HG03139 (cell line): ENCODE measurements around the gene CFAP70.
"Not testable (repeated sequence)": the region's sequence is repeated elsewhere in the genome, so short reads cannot be mapped to it uniquely, and the experiment has no call there.

Experiments
- ATAC-seq: cut with Tn5 transposase; IDR thresholded peaks from one replicate; pipeline ENCODE4 v1.9.1; 2021; ENCODE audit not compliant: unreplicated experiment

Gene CFAP70

DNA sequence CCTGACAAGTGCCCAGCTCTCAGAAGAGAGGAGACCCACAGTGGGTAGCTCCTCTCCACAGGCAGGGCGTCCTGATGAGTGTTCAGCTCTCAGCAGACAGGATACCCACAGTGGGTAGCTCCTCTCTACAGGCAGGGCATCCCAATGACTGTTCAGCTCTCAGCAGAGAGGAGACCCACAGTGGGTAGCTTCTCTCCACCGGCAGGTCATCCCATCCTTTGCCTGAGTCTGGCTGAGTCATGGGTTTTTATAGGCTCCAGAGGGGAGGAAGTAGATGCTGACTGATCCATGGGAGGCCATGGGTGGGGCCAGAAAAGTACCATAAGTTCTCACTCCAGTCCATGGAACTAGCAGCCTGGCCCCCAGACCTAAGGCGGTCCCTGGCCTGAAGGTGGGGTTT lies 18.5 kb downstream of the CFAP70 start:
- ATAC-seq, result no peak

DNA sequence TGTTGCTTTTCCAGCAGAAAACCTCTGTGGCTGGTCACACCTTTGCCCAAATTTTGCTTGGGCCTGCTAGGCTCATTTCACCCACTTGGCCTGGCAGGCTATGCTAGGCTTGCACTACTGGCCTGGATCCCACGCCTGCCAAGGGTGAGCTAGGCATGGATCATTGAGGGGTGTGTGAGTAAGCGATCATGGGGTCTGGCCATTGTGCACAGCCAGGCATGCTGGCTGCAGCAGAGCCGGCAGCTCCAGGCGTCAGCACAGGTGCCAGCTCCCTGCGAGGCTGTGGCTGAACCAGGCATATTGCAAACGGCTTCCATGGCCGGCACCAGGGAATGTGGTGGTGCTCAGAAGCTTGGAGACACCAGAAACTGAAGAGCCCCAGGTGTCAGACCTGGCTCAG lies 19.2 kb downstream of the CFAP70 start:
- ATAC-seq, result no peak

DNA sequence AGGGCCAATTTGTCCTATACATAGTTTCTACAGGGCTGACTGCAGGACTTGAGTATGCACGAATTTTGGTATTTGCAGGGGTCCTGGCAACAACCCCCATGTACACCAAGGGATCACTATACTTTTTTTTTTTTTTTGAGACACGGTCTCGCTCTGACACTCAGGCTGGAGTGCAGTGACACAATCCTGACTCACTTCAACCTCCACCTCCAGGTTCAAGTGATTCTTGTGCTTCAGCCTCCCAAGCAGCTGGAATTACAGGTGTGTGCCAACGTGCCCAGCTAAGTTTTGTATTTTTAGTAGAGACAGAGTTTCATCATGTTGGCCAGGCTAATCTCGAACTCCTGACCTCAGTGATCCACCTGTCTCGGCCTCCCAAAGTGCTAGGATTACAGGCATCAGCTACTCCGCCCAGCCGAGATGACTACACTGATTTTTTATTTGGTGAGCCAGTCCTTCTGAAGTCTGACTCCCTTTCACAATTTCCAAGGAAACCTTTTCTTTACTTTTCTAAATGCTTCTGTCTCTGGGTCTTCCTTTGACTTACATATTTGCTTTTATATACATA lies 19.8 kb downstream of the CFAP70 start:
- no peak for ATAC-seq

DNA sequence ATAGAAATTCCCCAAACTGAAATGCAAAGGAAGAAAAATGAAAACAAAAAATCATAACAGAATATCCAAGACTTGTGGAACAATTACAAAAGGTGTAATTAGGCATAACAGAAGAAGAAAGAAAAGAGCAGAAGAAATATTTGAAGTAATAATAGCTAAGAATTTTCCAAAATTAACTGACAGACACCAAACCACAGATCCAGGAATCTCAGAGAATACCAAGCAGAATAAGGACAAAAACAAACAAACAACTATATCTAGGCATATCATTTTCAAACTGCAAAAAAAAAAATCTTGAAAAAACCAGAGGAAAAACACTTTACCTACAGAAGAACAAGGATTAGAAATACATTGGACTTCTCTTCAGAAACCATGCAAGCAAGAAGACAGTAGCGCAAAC lies 25.5 kb downstream of the CFAP70 start:
- ATAC-seq, result no peak

DNA sequence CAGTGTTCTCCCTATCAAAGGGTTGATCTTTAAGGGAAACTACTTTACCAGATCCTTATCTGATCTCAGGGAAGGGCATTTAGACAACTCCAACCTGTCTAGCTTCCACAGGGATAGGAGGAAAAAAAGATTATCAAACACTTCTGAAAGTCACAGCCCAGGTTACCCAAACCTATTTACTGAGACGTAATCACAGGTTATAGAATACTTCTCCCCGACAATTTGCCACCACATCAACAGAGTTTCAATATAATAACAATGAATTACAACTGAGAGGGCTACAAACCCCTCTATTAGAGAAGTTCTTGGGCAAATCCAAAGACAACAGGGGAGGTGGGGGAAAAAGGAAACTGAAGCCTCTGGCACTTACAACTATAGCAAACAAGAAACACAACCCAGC lies 26.3 kb downstream of the CFAP70 start:
- no peak for ATAC-seq

DNA sequence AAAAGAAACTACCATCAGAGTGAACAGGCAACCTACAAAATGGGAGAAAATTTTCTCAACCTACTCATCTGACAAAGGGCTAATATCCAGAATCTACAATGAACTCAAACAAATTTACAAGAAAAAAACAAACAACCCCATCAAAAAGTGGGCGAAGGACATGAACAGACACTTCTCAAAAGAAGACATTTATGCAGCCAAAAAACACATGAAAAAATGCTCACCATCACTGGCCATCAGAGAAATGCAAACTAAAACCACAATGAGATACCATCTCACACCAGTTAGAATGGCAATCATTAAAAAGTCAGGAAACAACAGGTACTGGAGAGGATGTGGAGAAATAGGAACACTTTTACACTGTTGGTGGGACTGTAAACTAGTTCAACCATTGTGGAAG lies 30.1 kb downstream of the CFAP70 start:
- not testable (repeated sequence) for ATAC-seq

DNA sequence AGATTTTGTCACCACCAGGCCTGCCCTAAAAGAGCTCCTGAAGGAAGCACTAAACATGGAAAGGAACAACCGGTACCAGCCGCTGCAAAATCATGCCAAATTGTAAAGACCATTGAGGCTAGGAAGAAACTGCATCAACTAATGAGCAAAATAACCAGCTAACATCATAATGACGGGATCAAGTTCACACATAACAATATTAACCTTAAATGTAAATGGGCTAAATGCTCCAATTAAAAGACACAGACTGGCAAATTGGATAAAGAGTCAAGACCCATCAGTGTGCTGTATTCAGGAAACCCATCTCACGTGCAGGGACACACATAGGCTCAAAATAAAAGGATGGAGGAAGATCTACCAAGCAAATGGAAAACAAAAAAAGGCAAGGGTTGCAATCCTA lies 33.4 kb downstream of the CFAP70 start:
- not testable (repeated sequence) for ATAC-seq

DNA sequence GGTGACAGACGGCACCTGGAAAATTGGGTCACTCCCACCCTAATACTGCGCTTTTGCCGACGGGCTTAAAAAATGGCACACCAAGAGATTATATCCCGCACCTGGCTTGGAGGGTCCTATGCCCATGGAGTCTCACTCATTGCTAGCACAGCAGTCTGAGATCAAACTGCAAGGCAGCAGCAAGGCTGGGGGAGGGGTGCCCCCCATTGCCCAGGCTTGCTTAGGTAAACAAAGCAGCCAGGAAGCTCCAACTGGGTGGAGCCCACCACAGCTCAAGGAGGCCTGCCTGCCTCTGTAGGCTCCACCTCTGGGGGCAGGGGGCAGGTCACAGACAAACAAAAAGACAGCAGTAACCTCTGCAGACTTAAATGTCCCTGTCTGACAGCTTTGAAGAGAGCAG lies 35.1 kb downstream of the CFAP70 start:
- ATAC-seq, result not testable (repeated sequence)

DNA sequence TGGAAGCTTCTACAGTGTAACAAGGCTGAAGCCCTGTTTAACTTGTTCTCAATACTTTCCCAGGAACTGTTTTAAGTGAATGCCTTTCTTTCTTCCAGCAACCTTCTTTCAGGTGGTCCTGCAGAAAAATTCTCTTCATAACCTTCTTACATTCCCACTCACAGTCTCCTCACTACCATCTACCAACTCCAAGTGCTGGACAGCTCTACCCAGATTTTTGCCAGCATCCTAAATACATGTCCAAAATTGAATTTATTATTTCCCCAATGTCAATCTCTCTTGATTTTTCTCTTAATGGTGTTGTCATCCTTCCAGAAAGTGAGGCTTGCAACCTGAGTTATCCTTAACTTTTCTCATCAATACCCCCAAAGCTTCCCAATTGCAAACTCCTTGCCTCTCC lies 48.2 kb downstream of the CFAP70 start:
- ATAC-seq, result no peak

DNA sequence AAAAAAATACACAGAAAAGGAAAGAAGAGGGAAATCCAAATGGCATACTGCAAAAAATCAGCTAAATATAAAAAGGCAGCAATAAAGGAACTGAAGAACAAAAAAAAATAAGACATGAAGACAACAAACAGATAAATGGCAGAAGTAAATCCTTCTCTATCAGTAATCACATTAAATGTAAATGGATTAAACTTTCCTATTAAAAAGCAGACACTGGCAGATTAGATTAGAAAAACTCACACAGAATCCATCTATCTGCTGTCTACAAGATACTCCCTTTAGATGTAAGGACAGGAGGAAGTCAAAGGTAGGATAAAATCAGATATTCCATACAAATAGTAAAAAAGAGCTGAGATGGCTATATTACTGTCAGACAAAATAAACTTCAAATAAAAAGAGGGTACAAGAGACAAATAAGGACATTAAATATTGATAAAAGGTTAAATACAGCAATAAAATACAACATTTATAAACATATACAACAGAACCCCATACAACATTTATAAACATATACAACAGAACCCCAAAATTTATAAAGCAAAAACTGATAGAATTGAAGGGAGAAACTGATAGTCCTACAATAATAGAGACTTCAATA lies 51.4 kb downstream of the CFAP70 start:
- no peak for ATAC-seq

DNA sequence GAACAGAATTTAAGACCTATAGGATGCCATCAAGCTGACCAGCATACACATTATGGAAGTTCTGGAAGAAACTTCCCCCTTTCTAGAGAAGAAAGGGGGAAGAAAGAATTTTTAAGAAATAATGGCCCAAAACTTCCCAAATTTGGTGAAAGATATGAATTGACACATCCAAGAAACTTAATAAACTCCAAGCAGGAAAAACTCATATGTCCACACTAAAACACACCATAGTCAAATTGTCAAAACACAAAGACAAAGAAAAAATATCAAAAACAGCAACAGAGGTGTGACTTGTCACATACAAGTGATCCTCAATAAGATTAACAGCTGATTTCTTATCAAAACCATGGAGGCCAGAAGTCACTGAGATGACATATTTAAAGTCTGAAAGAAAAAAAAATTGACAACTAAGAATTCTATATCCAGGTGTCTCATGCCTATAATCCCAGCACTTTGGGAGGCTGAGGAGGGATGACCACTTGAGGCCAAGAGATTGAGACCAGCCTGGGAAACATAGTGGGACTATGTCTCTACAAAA lies 52.4 kb downstream of the CFAP70 start:
- ATAC-seq, result no peak

DNA sequence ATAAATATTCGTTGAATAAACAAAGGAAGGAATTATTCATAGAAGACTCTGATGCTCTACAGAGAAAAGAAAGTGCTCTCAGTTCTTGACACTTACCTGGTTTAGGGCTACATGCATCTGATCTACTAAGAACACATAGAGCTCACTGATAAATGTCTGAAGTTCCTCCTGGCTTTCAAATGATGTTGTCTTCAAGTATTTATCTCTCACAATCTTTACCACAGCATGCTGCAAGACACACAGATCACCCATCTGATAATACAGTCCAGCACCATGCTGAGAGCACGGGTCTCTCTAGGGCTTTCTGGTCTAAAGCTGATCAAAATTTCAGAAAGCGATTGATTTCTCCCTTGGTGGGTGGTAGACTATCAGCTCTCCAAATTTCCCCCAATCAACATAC lies 61.7 kb downstream of the CFAP70 start:
- ATAC-seq, result no peak

DNA sequence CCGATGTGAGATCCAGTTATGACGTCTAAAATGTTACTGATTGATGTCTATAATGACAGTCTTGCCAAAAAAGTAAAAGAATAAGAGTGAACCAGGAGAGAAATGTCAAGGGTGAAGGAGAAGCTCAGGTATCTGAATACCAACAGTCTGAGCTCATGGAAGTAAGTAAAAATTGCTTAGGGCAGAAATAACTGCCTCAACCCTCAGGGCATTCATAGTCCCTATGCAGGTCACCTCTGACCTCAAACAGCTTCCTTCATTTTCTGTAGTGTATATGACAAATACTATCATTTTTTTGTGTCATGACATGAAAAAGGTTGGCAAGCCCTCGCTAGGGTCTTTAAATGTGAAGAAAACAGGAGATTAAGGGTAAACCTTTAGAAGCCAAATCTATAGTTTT lies 65.2 kb downstream of the CFAP70 start:
- ATAC-seq, result no peak

DNA sequence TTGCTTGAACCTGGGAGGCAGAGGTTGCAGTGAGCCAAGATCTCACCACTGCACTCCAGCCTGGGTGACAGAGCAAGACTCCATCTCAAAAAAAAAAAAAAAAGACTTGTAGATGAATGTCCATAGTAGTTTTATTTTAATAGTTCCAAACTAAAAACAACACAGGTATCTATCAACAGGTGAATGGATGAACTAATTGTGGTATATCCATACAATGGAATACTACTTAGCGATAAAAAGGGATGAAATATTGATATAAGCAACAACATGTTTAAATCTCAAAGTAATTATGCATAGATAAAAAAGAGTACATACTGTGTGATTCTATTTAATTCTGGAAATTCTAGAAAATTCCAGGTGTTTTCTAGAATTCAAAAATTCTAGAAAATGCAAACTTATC lies 68.7 kb downstream of the CFAP70 start:
- no peak for ATAC-seq

DNA sequence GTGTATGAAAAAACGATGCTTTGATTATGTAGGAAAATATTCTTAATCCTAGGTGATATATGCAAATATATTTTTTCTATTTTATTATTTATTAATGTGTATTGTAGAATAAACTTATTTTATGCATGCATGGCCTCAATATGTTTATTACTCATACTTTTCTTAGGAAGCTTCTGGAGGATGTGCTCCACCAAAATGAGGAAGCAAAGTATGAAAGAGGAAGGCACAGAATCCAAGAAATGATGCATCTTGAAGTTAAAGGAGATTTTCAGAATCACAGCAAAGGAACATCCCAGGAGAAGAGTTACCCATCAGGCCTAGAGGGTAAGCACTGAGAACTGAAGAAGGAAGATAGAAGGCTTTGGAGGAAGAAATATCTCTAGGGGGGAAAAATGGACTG lies 71.2 kb downstream of the CFAP70 start:
- no peak for ATAC-seq

DNA sequence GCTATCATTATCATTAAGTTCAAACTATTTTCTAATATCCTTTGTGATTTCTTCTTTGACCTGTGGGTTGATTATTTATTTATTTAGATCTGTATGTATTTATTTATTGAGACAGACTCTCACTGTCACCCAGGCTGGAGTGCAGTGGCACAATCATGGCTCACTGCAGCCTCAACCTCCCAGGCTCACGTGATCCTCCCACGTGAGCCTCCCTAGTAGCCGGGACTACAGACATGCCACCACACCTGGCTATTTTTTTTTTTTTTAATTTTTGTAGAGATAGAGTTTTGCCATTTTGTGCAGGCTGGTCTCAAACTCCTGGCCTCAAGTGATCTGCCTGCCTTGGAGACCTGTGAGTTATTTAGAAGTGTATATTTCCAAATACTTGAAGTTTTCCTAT lies 77.6 kb downstream of the CFAP70 start:
- no peak for ATAC-seq

DNA sequence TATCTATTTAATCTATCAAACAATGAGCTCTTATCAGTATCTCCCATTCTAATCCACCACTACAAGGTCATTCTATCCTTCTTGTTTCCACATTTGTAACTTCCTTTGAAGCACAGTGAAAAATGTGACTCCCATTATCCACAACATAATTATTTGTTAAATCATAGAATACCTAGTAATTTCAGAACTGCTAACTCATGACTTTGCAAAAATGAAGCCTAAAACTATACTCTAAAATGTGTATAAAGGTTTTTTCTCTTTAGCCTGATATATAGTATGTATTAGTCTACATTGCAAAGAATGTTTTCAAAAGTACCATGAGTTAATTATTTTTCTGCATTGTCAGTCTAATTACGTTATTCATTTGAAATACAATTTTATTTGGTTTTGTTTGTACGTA lies 94.2 kb downstream of the CFAP70 start:
- ATAC-seq, result no peak

DNA sequence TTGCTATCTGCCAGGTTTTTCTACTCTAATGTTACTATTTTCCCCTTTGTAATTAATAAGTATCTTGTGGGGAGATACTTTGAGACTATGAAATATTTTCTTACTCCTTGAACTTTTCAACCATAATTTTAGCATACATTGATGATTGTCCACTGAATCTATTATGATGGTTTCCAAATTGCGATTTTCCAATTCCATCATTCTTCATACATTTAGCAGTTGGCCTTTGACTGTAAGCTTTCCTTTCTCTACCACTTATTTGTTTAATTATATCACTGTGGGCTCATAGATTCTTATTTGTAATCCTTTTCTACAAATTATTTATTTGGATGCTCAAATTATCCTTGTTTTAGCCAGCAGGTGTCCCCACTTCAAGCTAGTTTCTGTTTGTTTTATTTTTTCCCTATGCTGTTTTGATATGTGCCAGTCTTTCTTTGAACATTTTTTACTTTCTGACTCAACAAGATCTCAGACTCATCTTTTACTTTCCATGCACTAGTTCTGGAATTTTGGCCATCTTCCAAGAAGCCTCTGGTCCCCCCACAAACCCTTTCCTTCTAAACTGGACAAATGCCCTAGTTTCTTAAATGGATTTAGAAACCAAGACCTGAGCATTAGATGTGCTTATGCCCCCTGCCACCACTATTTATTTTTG lies 94.8 kb downstream of the CFAP70 start:
- ATAC-seq, result no peak

DNA sequence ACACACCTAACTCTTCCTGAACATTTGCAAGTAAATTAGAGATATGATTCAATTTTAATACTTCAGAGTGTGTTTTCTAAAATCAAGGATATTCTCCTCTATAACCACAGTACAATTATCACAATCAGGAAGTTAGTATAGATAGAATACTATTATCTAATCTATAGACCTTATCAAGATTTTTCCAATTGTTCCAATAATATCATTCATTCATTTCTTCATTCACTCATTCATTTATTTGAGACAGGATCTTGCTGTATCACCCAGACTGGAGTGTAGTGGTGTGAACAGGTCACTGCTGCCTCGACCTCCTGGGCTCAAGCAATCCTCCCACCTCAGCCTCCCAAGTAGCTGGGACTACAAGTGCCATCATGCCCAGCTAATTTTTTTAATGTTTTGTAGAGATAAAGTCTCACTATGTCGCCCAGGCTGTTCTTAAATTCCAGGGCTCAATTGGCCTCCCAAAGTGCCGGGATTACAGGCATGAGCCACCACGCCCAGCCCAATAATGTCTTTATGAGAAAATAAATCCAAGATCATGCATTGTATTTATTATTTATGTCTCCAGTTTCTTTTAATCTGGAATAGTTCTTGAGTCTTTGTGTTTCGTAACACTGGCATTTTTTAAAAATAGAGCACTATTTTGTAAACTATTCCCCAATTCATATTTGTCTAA lies 95.6 kb downstream of the CFAP70 start:
- no peak for ATAC-seq

DNA sequence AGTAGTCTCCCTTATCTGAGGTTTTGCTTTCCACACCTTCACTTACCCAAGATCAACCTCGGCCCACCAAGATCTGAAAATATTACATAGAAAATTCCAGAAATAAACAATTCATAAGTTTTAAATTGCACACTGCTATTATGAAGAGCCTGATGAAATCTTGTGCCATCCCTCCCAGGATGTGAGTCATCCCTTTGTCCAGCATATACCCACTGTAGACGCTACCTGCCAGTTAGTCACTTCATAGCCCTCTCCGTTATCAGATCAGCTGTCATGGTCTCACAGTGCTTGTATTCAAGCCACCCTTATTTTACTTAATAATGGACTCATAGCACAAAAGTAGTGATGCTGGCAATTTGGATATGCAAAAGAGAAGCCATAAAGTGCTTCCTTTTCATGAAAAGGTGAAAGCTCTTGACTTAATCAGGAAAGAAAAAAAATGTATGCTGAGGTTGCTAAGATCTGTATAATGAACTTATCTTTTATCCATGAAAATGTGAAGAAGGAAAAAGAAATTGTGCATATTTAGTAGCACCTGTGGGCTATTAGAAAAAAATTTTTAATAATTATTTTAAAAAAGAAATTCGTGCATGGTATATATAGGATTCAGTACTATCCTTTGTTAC lies 96.4 kb downstream of the CFAP70 start:
- no peak for ATAC-seq

DNA sequence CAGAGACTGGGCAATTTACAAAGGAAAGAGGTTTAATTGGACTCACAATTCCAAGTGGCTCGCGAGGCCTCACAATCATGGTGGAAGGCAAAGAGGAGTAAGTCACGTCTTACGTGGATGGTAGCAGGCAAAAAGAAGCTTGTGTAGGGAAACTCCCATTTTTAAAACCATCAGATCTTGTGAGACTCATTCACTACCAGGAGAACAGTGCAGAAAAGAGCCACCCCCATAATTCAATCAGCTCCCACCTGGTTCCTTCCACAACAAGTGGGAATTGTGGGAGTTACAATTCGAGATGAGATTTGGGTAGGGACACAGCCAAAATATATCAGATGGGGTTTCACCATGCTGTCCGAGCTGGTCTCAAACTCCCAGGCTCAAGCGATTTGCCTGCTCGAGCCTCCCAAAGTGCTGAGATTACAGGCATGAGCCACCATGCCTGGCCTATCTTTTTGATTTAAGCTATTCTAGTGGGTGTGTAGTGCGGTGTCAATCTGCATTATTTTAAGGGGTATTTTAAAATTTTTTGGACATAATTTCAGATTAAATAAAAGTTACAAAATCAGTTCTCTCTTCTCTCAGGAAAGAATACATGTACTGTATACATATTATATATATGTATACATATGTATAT lies 97.2 kb downstream of the CFAP70 start:
- ATAC-seq, result no peak
